ENCODE results near the gene THUMPD3.

Gene THUMPD3

GRCh38 chr3:9422712-9423424 is 60.0 kb downstream of the THUMPD3 start:
- peak; percentile 84 to 92 for DNase-seq

GRCh38 chr3:9428411-9428810 is 65.6 kb downstream of the THUMPD3 start:
- no peak for DNase-seq

GRCh38 chr3:9430733-9431132 is 67.9 kb downstream of the THUMPD3 start:
- no peak for DNase-seq

GRCh38 chr3:9433627-9434521 is 71.0 kb downstream of the THUMPD3 start:
- no peak for DNase-seq

DNA sequence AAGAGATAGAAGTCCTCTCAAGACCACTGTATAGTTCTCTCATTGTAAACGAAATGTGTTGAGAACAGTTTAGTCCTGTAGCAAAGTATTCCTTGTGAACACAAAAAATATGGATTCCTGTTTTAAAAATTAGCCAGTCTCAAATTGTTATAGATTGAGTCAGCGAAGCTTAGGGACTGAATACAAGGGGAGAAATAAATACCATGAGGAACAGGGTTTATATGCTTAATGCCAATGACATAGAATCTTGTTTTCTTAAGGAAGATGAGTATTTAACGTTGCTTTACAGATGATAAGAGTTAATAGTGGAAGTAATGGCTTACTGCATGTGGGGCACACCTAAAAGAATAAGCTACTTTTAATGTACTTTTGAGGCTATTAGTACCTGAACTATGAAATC is 72.5 kb downstream of the THUMPD3 start:
- DNase-seq: no peak

Data from AML-193 (cell line).